GM18526 (cell line): Measurements from ENCODE around the gene UTP4.

Experiments used
- POLR2A ChIP-seq: IDR thresholded peaks from 3 replicates; pipeline ENCODE4 v1.6.1; 2011; ENCODE audit not compliant: insufficient read length; ENCODE audit errors: extremely low read depth

Gene UTP4

GRCh38 chr16:69118994-69119393, 13.5 kb upstream of the UTP4 start:
- TF ChIP-seq POLR2A, result no peak

GRCh38 chr16:69119536-69119935, 12.9 kb upstream of the UTP4 start:
- TF ChIP-seq POLR2A, result no peak

- no peak for TF ChIP-seq POLR2A
Measured at GRCh38 chr16:69120096-69120664, 12.3 kb upstream of the UTP4 start.

GRCh38 chr16:69123910-69124309, 8.5 kb upstream of the UTP4 start:
- TF ChIP-seq POLR2A, result no peak

GRCh38 chr16:69126221-69126620, 6.2 kb upstream of the UTP4 start:
- TF ChIP-seq POLR2A, result no peak

- no peak for TF ChIP-seq POLR2A
Measured at GRCh38 chr16:69127966-69128510, 4.4 kb upstream of the UTP4 start.

GRCh38 chr16:69130461-69130860, 2.0 kb upstream of the UTP4 start:
- TF ChIP-seq POLR2A, result no peak

GRCh38 chr16:69131167-69131838, 1.1 kb upstream of the UTP4 start:
- no peak for TF ChIP-seq POLR2A

- no peak for TF ChIP-seq POLR2A
Measured at GRCh38 chr16:69131839-69132423, 518 bp upstream of the UTP4 start.

- no peak for TF ChIP-seq POLR2A
Measured at GRCh38 chr16:69133373-69133954, 1.0 kb downstream of the UTP4 start.

- TF ChIP-seq POLR2A, result no peak
Measured at GRCh38 chr16:69138608-69139007, 6.2 kb downstream of the UTP4 start.

- no peak for TF ChIP-seq POLR2A
Measured at GRCh38 chr16:69141014-69141413, 8.6 kb downstream of the UTP4 start.

- TF ChIP-seq POLR2A, result no peak
Measured at GRCh38 chr16:69141936-69142335, 9.5 kb downstream of the UTP4 start.

GRCh38 chr16:69143116-69143515, 10.7 kb downstream of the UTP4 start:
- no peak for TF ChIP-seq POLR2A

GRCh38 chr16:69145658-69146057, 13.2 kb downstream of the UTP4 start:
- TF ChIP-seq POLR2A, result no peak
